ENCODE measurements around the gene GALNT3. TPM values are rescaled to one million over a fixed set of nuclear protein-coding genes. Genes with fewer than 3 reads are reported as not detected.

GALNT3 gene
- total and polyA plus RNA-seq, 9 of the 15 experiments (the other 6 are each of a cell fraction or from before 2014, with no cell fraction given): 0.03 to 0.29 (median 0.06) TPM; not detected in 6

DNA sequence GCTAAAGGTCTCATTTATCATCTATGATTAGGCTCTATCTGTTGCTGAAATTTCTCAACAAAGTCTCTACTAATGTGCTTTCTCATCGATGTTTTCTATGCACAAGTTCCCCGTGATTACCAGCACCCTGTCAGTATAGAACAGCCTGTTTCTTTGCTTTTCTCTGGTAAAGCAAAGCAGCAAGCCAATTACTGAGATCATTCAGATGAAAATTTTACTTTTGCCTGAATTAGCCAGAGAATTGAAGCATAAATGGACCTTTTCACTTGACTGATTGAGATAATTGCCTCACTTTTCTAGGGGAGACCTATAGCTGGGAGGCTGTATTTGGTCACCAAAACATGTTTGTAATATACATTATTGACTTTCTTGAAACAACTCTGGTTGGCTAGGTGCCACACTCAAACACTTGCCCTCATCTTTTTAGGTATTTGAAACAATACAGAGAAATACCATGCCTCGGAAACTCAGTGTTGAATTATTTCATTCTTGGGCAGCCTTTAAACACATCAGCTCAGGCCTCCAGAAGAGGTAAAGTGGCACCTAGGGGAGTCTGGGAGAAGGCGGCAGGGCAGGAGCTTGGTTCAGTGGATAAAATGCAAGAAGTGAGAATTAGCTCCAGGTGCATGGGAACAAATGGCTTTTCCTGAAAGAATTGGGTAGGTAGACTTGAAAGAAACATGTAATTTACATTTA, 96.2 kb downstream of the GALNT3 start:
- Histone ChIP-seq H3K27ac (ENCODE audit: extremely low read depth, low read depth, low read length) (no peak overlapping the region), H3K36me3 (ENCODE audit: control insufficient read depth, insufficient read depth, low read length) (no peaks in the 10 kb centered on the region), H3K9me1 (ENCODE audit: control insufficient read depth, insufficient read depth, low read length) (no peaks in the 10 kb centered on the region), H2AFZ (ENCODE audit: low read depth, low read length) (no peak overlapping the region), H3K27me3 (ENCODE audit: control insufficient read depth in 2 of 2, insufficient read depth in 2 of 2, low read length in 2 of 2) (no peaks in the 10 kb centered on the region), H3K9ac (ENCODE audit: insufficient read depth in 1 of 2, low read depth in 2 of 2, low read length in 2 of 2) (no peak overlapping the region), H3K4me2 (ENCODE audit: insufficient read depth, low read length) (no peak overlapping the region), H3K79me2 (ENCODE audit: control insufficient read depth, insufficient read depth, low read length) (no peaks in the 10 kb centered on the region), H4K20me1 (replicated peaks; ENCODE audit: control insufficient read depth, insufficient read depth, low read length) (no peaks in the 10 kb centered on the region), H3K4me1 (replicated peaks in 1 of 2; ENCODE audit: control insufficient read depth in 2 of 2, insufficient read depth in 2 of 2, low read length in 2 of 2) (no peaks in the 10 kb centered on the region), H3K9me3 (replicated peaks; ENCODE audit: control insufficient read depth, insufficient read depth, low read depth, low read length) (no peaks in the 10 kb centered on the region), H3K4me3 (no peak overlapping the region)
- TF ChIP-seq, protein P1, sequence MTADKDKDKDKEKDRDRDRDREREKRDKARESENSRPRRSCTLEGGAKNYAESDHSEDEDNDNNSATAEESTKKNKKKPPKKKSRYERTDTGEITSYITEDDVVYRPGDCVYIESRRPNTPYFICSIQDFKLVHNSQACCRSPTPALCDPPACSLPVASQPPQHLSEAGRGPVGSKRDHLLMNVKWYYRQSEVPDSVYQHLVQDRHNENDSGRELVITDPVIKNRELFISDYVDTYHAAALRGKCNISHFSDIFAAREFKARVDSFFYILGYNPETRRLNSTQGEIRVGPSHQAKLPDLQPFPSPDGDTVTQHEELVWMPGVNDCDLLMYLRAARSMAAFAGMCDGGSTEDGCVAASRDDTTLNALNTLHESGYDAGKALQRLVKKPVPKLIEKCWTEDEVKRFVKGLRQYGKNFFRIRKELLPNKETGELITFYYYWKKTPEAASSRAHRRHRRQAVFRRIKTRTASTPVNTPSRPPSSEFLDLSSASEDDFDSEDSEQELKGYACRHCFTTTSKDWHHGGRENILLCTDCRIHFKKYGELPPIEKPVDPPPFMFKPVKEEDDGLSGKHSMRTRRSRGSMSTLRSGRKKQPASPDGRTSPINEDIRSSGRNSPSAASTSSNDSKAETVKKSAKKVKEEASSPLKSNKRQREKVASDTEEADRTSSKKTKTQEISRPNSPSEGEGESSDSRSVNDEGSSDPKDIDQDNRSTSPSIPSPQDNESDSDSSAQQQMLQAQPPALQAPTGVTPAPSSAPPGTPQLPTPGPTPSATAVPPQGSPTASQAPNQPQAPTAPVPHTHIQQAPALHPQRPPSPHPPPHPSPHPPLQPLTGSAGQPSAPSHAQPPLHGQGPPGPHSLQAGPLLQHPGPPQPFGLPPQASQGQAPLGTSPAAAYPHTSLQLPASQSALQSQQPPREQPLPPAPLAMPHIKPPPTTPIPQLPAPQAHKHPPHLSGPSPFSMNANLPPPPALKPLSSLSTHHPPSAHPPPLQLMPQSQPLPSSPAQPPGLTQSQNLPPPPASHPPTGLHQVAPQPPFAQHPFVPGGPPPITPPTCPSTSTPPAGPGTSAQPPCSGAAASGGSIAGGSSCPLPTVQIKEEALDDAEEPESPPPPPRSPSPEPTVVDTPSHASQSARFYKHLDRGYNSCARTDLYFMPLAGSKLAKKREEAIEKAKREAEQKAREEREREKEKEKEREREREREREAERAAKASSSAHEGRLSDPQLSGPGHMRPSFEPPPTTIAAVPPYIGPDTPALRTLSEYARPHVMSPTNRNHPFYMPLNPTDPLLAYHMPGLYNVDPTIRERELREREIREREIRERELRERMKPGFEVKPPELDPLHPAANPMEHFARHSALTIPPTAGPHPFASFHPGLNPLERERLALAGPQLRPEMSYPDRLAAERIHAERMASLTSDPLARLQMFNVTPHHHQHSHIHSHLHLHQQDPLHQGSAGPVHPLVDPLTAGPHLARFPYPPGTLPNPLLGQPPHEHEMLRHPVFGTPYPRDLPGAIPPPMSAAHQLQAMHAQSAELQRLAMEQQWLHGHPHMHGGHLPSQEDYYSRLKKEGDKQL (CRISPR knock-in tag; IDR thresholded peaks at IDR 0.05; ENCODE audit: borderline replicate concordance): no peak
- TF ChIP-seq ZNF282 (CRISPR knock-in tag; IDR thresholded peaks at IDR 0.05): no peak
- no peak for TF ChIP-seq TCFL5 (CRISPR knock-in tag; conservative IDR thresholded peaks at IDR 0.05)
- TF ChIP-seq, protein P2, sequence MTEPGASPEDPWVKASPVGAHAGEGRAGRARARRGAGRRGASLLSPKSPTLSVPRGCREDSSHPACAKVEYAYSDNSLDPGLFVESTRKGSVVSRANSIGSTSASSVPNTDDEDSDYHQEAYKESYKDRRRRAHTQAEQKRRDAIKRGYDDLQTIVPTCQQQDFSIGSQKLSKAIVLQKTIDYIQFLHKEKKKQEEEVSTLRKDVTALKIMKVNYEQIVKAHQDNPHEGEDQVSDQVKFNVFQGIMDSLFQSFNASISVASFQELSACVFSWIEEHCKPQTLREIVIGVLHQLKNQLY (CRISPR knock-in tag; conservative IDR thresholded peaks at IDR 0.05): no peak
- TF ChIP-seq, protein P3, sequence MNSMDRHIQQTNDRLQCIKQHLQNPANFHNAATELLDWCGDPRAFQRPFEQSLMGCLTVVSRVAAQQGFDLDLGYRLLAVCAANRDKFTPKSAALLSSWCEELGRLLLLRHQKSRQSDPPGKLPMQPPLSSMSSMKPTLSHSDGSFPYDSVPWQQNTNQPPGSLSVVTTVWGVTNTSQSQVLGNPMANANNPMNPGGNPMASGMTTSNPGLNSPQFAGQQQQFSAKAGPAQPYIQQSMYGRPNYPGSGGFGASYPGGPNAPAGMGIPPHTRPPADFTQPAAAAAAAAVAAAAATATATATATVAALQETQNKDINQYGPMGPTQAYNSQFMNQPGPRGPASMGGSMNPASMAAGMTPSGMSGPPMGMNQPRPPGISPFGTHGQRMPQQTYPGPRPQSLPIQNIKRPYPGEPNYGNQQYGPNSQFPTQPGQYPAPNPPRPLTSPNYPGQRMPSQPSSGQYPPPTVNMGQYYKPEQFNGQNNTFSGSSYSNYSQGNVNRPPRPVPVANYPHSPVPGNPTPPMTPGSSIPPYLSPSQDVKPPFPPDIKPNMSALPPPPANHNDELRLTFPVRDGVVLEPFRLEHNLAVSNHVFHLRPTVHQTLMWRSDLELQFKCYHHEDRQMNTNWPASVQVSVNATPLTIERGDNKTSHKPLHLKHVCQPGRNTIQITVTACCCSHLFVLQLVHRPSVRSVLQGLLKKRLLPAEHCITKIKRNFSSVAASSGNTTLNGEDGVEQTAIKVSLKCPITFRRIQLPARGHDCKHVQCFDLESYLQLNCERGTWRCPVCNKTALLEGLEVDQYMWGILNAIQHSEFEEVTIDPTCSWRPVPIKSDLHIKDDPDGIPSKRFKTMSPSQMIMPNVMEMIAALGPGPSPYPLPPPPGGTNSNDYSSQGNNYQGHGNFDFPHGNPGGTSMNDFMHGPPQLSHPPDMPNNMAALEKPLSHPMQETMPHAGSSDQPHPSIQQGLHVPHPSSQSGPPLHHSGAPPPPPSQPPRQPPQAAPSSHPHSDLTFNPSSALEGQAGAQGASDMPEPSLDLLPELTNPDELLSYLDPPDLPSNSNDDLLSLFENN (IDR thresholded peaks at IDR 0.05; ENCODE audit: low read depth in 2 of 2, low read length in 2 of 2): no peak
- TF ChIP-seq, protein P4, sequence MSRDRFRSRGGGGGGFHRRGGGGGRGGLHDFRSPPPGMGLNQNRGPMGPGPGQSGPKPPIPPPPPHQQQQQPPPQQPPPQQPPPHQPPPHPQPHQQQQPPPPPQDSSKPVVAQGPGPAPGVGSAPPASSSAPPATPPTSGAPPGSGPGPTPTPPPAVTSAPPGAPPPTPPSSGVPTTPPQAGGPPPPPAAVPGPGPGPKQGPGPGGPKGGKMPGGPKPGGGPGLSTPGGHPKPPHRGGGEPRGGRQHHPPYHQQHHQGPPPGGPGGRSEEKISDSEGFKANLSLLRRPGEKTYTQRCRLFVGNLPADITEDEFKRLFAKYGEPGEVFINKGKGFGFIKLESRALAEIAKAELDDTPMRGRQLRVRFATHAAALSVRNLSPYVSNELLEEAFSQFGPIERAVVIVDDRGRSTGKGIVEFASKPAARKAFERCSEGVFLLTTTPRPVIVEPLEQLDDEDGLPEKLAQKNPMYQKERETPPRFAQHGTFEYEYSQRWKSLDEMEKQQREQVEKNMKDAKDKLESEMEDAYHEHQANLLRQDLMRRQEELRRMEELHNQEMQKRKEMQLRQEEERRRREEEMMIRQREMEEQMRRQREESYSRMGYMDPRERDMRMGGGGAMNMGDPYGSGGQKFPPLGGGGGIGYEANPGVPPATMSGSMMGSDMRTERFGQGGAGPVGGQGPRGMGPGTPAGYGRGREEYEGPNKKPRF (IDR thresholded peaks at IDR 0.05; ENCODE audit: low read depth, low read length): no peak
- TF ChIP-seq SLC30A9 (CRISPR knock-in tag; IDR thresholded peaks at IDR 0.05): no peak
- no peak for TF ChIP-seq KAT2B (IDR thresholded peaks at IDR 0.05; ENCODE audit: low read depth, low read length)
- ChIA-PET CTCF (ENCODE audit: low intra/inter-chr PET ratio) (no interaction called here), POLR2A (interaction anchor here (0.6 kb wide), 1 partner anchor 1382 kb away, joined by 3 read pairs; no protein-coding TSS in a partner anchor)
- in situ Hi-C loops (cut with MboI) (no loop called here), intact Hi-C loops (cut with micrococcal nuclease) (no loop called here)
- FAIRE-seq: no peak
- no peak for DNase-seq (ENCODE audit: extremely low read depth in 1 of 4, low spot score in 3 of 4)
- ATAC-seq: no peak
- no TSS peak for BruUV-seq (replicated peaks)
- 5% methylated on average over 4 of the region's 4 CpGs for WGBS (ENCODE audit: insufficient coverage, low coverage, missing lambda C conversion rate)
